ENCODE measurements around the gene MTF1.

MTF1 gene

DNA sequence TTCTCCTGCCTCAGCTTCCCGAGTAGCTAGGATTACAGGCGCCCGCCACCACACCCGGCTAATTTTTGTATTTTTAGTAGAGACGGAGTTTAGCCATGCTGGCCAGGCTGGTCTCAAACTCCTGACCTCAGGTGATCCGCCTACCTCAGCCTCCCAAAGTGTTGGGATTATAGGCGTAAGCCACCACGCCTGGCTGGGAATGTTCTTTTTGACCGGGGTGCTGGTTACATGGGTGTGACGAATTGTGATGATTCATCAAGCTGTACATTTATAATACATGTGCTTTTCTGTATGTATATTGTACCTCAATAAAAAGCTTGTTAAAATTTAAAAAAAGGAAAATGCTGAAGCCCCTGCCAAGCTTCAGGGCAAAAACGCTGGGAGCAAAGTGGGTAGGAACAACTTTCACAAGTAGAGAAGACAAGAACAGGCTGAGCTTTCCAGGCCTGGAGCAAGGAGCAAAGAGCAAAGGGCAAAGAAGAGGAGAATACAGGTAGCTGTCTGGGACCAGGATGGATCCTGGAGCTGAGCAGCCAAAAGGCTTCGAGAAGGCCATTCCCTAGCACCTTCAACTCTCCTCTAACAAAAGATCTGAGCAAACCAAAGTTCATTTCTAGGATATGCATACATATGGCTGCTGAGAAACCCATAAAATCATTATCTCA is 30.9 kb downstream of the MTF1 start:
- DNase-seq, result no peak

DNA sequence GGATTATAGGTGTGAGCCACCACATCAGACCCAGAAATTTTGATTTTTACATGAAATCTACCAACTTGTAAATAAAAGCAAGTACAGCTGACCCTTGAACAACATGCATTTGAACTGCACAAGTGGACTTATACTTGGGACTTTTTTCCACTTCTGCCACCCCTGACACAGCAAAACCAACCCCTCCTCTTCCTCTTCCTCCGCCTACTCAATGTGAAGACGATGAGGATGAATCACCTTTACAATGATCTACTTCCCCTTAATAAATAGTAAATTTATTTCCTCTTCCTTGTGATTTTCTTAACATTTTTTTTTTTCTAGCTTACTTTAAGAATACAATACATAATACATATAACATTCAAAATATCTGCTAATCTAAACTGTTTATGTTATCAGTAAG is 33.9 kb downstream of the MTF1 start:
- DNase-seq, result no peak

DNA sequence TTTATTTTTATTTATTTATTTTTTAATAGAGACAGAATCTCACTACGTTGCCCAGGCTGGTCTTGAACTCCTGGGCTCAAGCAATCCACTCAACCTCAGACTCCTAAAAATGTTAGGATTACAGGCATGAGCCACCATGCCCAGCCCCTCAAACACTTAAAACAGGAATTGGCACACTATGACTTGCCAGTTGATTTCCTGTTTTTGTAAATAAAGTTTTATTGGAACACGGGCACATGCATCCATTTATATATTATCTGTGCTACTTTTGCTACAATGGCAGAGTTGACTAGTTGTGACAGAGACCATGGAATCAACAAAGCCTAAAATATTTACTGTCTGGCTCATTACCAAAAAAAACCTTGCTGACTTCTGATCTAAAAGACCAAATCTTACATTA is 35.4 kb downstream of the MTF1 start:
- DNase-seq, result no peak

DNA sequence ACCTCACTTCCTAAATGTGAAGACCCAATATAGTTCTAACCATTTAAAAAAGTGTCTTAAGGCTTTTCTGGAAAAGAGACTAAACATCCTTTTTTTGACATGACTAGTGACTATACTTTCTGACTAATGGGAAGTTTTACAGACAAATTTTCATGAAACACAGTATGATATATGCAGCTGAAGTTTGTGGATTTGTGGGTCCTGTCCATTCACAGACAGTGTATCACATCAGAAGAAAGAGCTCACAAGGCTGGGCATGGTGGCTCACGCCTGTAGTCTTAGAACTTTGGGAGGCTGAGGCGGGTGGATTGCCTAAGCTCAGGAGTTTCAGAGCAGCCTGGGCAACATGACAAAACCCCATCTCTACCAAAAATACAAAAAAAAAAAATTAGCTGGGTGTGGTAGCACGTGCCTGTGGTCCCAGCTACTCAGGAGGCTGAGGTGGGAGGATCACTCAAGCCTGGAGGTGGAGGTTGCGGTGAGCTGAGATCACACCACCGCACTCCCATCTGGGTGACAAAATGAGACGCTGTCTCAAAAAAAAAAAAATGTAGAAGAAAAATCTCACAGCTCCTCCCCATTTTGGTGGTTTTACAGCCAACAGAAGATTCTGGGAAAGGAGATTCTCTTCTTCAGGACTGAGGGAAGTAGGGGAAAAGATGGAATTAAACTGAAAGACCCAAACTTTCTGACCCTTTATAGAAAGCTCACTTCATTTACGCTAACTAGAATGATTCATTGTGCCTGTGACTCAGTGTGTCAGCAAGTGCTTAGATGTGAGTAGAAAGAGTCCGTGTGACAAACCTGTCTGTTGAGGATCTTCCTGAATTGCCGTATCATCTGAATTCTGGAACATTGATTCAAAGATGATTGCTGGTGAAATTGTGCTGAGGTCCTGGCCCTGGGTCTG is 36.2 kb downstream of the MTF1 start:
- no peak for DNase-seq

DNA sequence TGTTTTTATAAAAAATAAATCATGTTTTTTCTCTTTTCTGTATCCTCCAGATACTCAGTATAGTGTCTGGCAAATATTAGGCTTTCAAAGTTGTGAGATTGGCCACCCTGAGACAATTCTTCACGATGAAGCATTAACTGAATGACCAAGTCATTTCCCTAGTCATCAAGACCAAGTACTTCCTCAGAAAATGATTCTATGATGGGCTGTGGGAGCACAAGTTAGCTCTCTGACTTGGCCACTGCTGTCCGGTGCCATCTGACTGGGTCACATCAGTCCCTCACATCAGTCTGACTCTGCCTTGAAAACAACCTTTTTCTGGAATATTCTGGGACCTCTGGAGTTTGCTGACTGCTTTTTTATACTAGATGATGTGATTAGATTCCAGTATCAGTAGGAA is 37.9 kb downstream of the MTF1 start:
- no peak for DNase-seq

DNA sequence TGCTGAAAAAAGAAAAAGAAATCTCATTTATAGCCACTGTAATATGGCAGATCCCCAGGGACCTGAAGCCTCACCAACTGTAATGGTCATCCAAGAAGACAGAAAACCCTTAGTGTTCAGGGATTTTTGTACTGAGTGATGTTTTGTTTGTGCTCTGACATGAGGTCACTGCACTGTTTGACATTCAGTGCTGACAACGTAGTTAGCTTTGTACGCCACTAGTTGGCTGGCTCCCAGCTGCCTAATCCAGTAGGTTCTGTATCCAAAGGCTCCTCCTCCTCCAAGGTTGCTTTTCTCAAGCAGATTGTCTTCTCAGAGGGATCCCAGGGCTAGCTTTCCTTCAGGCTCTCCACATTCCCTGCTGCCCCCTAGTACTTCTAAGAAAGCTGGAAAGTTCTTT is 41.9 kb downstream of the MTF1 start:
- no peak for DNase-seq

DNA sequence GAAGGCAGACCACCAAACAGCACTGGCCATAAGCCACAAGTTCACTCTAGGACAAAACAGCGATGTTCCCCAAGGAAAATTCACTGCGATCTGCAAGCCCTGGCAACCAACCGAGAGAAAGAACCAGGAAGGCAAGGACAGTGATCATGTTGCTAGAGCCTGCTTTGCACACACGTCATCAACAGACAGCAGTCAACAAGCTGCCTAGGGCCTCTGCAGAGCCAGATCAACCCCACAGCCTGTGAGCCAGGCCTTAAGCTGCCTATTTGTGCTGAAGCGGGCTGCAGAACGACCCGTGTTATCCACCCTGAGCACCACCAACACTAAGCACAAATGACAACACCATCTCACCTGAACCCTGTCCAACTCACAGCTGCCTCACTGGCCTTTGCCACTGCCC is 45.1 kb downstream of the MTF1 start:
- DNase-seq, result no peak

DNA sequence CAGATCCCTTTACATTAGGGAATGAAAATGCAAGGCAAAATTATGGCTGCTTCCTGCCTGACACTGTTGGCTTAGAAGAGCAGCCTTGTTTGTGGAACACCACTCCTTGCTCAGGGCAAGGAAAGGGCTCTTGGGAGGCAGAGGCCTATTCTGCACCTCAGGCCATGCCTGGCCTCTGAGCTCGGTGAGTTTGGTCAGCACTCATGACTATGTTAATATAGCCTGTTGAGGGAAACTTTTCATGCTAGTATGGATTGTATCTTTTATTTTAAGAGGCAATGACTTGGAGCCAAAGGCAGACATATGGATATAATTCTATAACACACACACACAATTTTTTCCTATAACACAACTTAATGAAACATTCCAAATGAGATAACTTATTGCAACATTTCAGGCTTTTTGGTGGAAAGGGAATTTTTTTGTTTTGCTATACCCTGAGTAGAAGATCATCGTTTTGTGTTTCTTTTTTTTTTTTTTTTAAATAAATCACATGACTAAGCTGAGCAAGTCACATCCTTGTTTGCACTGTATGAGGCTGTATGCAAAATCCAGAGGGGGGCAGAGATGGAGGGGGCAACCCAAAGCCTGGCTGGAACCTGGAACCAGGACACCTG is 45.8 kb downstream of the MTF1 start:
- DNase-seq, result no peak

DNA sequence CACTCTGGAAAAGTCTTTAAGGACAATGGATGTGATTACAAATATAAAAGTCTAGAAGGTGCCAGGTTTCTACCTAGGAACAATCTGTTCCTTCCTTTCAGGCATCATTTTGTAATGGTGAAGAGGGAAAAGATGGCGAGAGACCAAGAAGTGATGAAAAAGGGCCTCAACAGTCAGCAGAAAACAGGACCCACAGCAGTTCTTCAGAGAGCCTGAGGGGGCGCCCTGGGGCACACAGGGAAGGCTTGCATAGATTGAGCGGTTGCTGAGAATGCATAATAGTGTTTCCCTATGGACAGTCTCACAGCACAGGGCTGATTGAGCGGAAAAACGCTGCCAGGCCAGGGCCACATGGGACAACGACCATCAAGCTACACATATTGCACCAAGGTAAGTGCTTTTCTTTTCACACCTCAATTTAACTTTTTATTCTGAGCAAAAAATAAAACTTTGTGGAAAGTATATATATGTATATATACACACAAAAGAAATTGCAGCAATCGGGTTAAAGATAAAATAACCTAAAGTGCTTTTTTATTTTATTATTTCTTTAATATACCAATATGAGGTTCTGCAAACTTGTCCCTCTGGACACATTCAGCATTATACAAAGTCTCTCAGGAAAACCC is 48.3 kb downstream of the MTF1 start:
- peak; percentile 66 to 77 for DNase-seq

DNA sequence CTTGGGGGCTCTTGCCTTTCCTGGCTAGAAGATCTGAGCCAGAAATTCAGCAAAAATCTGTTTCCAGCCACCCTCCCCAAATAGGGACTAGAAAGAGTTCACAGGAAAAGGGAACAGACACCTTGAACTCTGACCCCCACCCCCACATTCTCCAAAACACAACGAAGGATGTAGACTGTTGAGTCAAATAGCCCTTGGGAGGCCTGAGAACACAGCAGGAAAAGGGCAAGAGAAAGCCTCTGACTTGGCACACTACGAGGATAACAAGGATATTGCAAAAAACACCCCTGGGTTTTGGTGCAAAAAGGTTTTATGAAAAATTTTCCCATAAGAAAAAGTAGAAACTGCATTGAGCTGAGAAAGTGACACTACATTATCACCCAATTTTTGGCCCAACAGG is 49.5 kb downstream of the MTF1 start:
- DNase-seq, result no peak

DNA sequence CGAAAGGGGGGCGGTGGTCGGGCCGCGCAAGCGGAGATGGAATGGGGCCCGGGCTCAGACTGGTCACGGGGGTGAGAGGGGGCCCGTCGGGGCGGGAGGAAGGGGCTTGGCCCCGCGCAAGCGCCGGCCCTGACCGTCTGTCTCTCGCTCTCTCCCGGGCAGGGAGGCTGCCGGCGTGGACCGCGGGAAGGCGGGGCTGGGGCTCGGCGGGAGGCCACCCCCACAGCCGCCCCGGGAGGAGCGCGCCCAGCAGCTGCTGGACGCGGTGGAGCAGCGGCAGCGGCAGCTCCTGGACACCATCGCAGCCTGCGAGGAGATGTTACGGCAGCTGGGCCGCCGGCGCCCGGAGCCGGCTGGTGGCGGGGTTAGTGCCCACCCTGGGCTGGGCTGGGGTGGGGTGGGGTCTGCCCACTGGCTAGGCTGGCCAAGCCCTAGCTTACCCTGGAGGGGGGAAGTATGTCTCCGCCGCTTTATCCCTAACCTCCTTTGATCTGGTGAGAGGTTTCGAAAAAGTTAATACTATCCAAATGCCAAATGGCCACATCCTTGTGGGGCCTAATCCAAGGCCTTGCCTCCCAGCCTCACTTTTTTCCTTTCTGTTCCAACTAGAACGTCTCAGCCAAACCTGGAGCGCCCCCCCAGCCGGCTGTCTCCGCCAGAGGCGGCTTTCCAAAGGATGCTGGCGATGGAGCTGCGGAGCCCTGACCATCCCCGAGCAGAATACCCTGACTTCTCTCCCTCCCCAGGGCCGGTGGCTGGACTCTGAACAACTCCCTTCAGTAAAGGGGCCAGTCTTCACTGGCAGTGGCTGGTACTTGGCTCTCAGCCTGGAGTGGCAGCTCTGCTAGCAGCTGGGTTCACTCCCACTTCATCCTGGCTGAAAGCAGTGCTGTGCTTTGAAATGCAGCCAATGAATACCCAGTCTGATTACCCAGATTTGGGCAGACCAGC is 50.7 kb downstream of the MTF1 start:
- DNase-seq, result peak in 1 of 2 donors; percentile 44

DNA sequence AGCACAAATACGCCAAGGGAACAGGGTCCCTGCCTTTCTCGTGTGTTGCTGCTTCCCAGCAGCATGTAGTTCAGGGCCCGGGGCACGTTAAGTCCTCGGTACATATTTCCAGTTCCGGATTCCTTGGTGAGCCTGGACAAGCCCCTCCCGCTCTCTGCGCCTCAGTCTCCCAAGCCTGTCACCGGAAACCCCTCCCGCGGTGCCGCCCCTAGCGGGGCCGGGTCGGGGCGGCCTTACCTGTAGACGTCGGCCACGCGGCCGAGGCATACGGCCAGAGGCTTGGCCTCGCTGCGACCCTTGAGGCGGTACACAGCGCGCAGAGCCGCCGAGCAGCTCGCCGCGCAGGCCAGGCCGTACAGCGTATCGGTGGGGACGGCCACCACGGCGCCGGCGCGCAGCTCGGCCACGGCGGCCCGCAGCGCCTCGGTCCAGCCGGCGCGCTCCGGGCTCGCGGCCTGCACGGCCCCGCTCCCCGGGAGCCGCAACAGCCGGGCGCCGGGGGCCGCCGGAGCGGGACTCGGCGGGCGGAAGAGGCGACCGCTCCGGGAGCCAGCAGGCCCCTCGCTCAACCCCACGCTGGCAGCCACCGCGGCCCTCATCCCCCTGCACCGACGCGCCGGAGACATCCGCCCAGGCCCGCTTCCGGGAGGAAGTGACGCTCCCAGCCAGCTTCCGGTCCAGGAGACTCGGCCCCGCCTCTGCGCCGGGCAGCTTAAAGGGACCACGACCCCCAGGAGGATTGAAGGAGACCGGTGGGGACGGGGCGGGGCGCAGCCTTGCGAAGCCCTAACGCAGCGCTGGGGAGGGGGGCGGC is 51.6 kb downstream of the MTF1 start, which contains the start of the genes C1orf122 and YRDC:
Gene C1orf122 (plus strand): TSS at position 236 of the 814 bp plus-strand sequence. CDS start 615 bp downstream, outside the sequence.
Gene YRDC (minus strand): TSS at position 654 of the 814 bp plus-strand sequence. CDS start 28 bp downstream, at position 626.
- peak; percentile 89 to 92 for DNase-seq

DNA sequence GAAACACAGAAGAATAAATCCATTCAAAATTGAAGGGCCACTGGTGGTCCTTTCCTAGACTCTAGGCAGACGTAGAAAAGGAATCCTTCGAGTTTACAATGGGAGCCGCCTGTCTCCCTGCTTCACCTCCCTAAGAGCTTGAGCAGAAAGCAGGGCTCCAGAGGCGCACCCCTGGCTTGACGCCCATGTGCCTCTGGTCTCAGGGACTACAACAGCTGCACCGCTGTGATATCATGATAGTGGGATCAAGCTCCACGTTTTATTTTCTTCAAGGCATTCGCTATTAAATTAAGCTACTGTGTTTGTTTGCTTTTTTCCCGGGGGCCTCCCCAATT is 52.2 kb downstream of the MTF1 start:
- no peak for DNase-seq

DNA sequence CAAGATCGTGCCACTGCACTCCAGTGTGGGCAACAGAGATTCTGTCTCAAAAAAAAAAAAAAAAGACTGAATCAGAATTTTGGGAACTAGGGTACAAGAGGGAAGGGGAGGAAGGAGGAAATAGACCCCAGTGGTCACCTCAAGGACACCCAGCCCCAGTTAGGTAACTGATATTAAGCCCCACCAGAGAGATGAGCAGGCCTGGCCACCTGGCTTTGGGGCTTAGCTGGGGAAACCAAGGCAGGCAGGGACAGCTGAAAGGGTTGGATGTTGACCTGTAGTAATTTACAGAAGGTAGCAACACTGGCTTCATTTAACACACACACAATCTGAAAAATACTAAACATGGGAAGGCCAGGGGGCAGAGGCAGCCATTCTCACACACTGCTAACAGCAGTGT is 57.0 kb downstream of the MTF1 start:
- DNase-seq, result no peak

DNA sequence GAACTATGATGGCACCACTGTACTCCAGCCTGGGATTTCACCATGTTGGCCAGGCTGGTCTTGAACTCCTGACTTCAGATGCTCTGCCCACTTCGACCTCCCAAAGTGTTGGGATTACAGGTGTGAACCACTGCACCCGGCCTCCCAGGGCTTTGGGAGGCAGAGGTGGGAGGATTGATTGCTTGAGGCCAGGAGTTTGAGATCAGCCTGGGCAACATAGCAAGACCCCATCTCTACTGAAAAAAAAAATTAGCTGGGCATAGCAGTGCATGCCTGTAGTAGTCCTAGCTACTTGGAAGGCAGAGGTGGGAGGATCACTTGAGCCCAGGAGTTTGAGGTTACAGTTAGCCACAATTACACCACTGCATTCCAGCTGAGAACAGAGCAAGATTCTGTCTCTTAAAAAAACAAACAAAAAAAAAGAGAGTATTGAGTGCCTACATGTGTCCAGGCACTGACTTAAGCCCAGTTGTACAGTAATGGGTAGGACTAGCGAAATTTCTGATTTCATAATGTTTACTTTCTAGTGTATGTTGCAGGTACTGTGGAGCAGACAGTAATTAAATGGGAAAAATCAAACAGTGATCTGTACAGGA is 61.5 kb downstream of the MTF1 start:
- DNase-seq, result no peak

DNA sequence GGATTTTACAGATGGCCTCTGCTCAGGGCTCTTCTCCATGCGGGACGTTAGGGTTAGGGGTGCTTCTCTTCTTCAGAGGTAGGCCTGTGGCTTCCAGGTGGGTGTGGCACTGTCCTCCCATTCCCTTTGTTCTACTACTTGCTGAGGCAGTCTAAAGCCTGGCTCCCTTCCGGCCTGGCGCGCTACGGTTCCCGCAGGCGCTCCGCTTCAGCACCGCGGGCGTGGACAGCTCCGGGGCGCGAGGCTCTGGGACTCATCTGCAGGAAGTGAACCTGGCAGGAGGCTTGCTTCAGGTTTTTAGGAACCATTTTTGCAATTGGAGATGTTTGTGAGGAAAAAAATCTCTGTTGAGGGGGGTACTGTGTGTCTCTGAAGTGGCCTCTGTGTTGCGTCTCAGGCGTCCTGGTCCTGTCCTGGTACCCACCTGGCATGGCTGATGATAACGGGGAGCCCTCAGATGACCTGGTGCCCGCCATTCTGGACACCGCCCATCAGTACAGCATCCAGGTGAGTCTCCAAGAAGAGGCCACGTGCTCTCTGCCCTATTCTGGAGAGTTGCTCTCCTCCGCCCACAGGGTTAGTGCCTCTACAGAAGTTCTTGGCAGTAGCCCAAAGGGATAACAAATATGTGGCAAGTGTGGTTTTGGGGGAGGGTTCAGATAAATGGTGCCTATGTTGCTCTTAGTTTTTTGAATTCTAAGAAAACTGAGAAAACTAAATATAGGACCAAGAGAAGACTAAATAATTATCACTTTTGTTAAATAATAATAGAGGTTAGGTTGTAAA is 63.9 kb downstream of the MTF1 start:
- DNase-seq, result peak; percentile 20 to 41

DNA sequence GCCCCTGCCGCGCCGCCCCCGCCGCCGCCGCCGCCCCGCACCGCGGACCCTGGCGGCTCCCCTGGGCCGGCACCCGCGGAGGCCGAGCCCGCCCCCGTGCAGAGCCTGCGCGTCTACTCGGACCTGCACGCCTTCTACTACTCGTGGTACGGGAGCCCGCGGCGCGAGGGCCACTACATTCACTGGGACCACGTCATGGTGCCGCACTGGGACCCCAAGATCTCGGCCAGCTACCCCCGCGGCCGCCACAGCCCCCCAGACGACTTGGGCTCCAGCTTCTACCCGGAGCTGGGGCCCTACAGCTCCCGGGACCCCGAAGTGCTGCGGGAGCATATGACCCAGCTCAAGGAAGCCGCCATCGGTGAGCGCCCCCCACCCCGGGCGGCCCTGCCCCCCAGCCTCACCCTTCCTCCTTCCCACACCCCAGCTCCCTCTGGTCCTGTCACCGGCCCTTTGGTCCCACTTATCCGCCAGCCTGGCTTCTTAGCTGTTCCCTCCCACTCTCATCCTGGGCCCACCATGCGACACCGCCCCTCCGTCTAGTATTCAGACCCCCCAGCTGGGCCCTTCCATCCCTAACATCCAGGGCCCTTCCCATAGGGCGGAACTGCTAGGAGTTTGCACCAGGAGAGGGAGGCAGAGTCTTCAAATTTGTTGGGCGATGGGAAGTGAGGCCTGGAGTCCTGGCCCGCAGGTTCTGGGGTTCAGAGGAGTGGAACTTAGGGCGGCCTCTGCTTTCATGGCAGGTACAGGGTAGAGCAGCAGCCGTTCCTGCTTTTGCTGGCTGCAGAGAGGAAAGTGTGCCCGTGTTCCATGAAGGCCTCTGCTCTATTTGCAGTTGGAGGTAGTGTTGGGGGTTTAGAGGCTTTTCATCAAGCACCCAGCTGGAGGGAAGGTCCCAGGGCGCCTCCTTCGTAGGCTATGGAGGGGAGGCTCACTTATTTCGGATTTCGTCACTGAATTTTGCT is 64.7 kb downstream of the MTF1 start:
- DNase-seq, result no peak

DNA sequence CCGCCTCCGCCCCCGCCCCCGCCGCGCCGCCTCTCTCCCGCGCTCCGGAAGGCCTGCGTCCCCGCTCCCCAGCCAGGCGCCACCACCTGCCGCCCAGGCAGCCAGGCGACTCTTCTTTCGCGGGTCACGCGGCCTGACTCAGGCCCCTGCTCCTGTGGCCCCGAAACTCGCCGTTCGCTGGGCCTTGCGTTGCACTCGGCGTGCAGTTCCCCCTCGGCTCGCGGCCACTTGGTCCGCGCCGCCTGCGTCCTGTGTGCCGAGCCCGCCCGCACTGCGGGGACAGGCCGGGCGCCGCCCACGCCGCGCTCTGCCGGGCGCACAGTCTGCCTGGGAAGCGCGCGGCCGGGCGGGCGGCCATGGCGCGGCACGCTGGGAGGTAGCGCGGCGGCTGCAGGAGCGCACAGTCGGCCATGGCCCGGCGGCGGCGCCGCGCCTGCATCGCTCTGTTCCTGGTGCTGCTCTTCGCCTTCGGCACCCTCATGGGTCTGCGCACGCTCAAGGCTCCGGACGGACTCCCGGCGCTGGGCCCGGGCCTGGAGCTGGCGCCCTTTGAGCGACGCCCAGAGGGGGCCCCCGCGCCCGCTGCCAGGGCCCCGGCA is 65.5 kb downstream of the MTF1 start, which contains the start of gene MANEAL:
Gene MANEAL (plus strand): TSS at position 75 of the 599 bp plus-strand sequence. CDS start 336 bp downstream, at position 411.
- DNase-seq, result peak; percentile 15 to 42
